Measurements from ENCODE around the gene NME1.

DNA sequence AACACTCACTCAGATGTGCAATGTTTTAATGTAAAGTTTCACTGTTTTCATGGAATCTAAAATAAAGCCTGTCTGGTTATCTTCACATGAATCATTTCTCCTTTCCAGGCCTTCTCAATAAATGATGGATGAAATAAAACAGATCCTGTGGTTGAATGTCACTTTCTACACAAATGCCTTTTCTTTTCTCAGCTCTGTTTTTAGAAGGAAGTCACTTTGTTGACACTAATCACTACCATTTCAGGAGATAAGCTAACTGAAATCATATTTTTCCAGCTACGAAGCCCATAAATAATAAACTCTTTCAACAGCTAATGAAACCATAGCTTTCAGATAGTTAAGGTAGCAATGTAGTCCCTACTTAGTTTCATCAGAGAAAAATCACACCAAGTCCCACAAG lies 30.8 kb downstream of the NME1 start:
- TF ChIP-seq, protein P1, sequence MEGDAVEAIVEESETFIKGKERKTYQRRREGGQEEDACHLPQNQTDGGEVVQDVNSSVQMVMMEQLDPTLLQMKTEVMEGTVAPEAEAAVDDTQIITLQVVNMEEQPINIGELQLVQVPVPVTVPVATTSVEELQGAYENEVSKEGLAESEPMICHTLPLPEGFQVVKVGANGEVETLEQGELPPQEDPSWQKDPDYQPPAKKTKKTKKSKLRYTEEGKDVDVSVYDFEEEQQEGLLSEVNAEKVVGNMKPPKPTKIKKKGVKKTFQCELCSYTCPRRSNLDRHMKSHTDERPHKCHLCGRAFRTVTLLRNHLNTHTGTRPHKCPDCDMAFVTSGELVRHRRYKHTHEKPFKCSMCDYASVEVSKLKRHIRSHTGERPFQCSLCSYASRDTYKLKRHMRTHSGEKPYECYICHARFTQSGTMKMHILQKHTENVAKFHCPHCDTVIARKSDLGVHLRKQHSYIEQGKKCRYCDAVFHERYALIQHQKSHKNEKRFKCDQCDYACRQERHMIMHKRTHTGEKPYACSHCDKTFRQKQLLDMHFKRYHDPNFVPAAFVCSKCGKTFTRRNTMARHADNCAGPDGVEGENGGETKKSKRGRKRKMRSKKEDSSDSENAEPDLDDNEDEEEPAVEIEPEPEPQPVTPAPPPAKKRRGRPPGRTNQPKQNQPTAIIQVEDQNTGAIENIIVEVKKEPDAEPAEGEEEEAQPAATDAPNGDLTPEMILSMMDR (IDR thresholded peaks at IDR 0.05; ENCODE audit: poor library complexity, severe bottlenecking) = no peak
- TF ChIP-seq EZH2 (IDR thresholded peaks at IDR 0.05; ENCODE audit: borderline replicate concordance, insufficient read depth, low read length, poor library complexity, severe bottlenecking) = no peak

All from neural cell (in vitro differentiated cells).